CD8-positive, alpha-beta memory T cell (primary cell): ENCODE results near the gene GHRH. TPM values are rescaled to one million over a fixed set of nuclear protein-coding genes. Genes with fewer than 3 reads are reported as not detected.

Experiments
- CTCF ChIA-PET: fragments of 350-600 bp; sonication (Branson Sonifier 250); formaldehyde crosslinking; loops from one replicate; lab custom pipeline; 2021; ENCODE audit warnings: antibody characterized with exemption; lab: Charles Lee
- POLR2A ChIA-PET: fragments of 350-600 bp; sonication (Branson Sonifier 250); formaldehyde crosslinking; loops from one replicate; lab custom pipeline; 2021; ENCODE audit warnings: antibody characterized with exemption; lab: Charles Lee
- DNase-seq, 5 donors: peaks; one replicate each; pipeline versions ENCODE4 v3.0.0 to v3.0.0-alpha.2; 2020 to 2022; ENCODE audit warnings: mixed read lengths in 1 of 5
- H3K27ac ChIP-seq: one replicate; pipeline ENCODE4 v1.7.0; 2013; ENCODE audit warnings: low read depth, mild to moderate bottlenecking, low read length, moderate library complexity
- H3K27me3 ChIP-seq: 2 replicates; pipeline ENCODE4 v1.7.0; 2013; ENCODE audit warnings: low read length, mild to moderate bottlenecking; ENCODE audit not compliant: insufficient read depth, poor library complexity, severe bottlenecking
- H3K36me3 ChIP-seq: 2 replicates; pipeline ENCODE4 v1.7.0; 2013; ENCODE audit warnings: mild to moderate bottlenecking, low read length, moderate library complexity; ENCODE audit not compliant: insufficient read depth
- H3K4me1 ChIP-seq: 2 replicates; pipeline ENCODE4 v1.7.0; 2013; ENCODE audit warnings: mild to moderate bottlenecking, low read length, moderate library complexity; ENCODE audit not compliant: insufficient read depth
- H3K4me3 ChIP-seq: 2 replicates; pipeline ENCODE4 v1.7.0; 2013; ENCODE audit warnings: mild to moderate bottlenecking, low read length
- H3K9me3 ChIP-seq: 2 replicates; pipeline ENCODE4 v1.7.0; 2013; ENCODE audit warnings: mild to moderate bottlenecking, low read length
- H3K27ac Mint-ChIP-seq, 8 donors: one replicate each; pipeline ENCODE4 v1.8.0; 2020 to 2021; ENCODE audit warnings: mixed read lengths in 8 of 8, mild to moderate bottlenecking in 6 of 8, inconsistent platforms in 3 of 8, moderate library complexity in 3 of 8
- H3K27me3 Mint-ChIP-seq, 2 donors: one replicate each; pipeline ENCODE4 v1.8.0; 2020 to 2021; ENCODE audit warnings: mixed read lengths in 2 of 2, mild to moderate bottlenecking in 1 of 2, moderate library complexity in 1 of 2
- H3K36me3 Mint-ChIP-seq, 3 donors: one replicate each; pipeline ENCODE4 v1.8.0; 2020 to 2021; ENCODE audit warnings: mixed read lengths in 3 of 3, inconsistent platforms in 1 of 3, mild to moderate bottlenecking in 1 of 3
- H3K4me1 Mint-ChIP-seq, 3 donors: one replicate each; pipeline ENCODE4 v1.8.0; 2020 to 2021; ENCODE audit warnings: mixed read lengths in 3 of 3, inconsistent platforms in 1 of 3, mild to moderate bottlenecking in 1 of 3
- H3K4me3 Mint-ChIP-seq, 7 donors: one replicate each; pipeline ENCODE4 v1.8.0; 2020 to 2021; ENCODE audit warnings: mixed read lengths in 7 of 7, mild to moderate bottlenecking in 6 of 7, moderate library complexity in 4 of 7, inconsistent platforms in 2 of 7
- H3K9me3 Mint-ChIP-seq, 5 donors: one replicate each; pipeline ENCODE4 v1.8.0; 2020 to 2022; ENCODE audit warnings: mixed read lengths in 5 of 5, mild to moderate bottlenecking in 3 of 5, moderate library complexity in 2 of 5, inconsistent platforms in 1 of 5
- polyA plus RNA-seq: library from polyadenylated mRNA; unstranded; fragments of 300-500 nt; fragmentation: Illumina TruSeq; gene quantifications from one replicate; pipeline ENCODE4 v1.2.3, GENCODE V29; 2021
- total RNA-seq, 2 experiments: library from RNA; stranded (reverse); gene quantifications; one replicate each; pipeline ENCODE4 v1.2.3, GENCODE V29; 2021

GHRH gene
- total and polyA plus RNA-seq, 3 experiments from 2014 or later = not detected

DNA sequence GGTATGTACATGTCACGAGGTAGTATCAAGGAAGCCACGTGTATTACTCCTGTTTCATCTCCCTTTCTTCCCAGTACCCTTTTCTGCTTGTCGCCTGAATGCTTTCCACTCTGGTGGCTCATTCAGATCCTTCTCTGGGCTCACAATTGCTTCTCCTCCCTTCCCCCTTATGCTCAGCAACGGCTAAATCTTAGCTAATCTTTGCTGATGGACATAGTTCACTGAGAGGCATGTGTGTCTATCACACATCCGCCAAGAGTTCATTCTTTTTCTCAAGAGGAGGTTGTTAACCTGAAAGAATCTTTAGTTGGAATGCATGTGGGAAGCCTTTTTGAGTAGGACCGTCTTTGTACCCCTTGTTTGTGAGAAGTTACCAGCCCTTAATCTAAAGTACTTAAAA lies 56.5 kb downstream of the GHRH start:
- no peaks in the 10 kb centered on the region for H3K9me3 Mint-ChIP-seq
- Histone ChIP-seq H3K9me3 (no peaks in the 10 kb centered on the region), H3K27ac (no peak overlapping the region), H3K4me3 (no peak overlapping the region), H3K36me3 (peaks cover 68% of the 10 kb centered on the region), H3K27me3 (no peaks in the 10 kb centered on the region), H3K4me1 (no peaks in the 10 kb centered on the region)
- H3K36me3 Mint-ChIP-seq = peaks cover 7 to 91% (median 25%) of the 10 kb centered on the region in 3 donors
- H3K4me1 Mint-ChIP-seq = peaks cover 4 to 5% (median 4%) of the 10 kb centered on the region in 3 donors
- POLR2A ChIA-PET = no interaction called here
- H3K4me3 Mint-ChIP-seq = peak overlapping the region in 1 of 7 donors; percentile 21
- peak overlapping the region in 2 of 8 donors; percentile 26 to 88 for H3K27ac Mint-ChIP-seq
- CTCF ChIA-PET = interaction anchor here (0.9 to 3.6 kb wide), 2 partner anchors 9 to 13 kb away, joined by 3 to 14 read pairs; no protein-coding TSS in a partner anchor
- DNase-seq = no peak
- H3K27me3 Mint-ChIP-seq = no peaks in the 10 kb centered on the region

DNA sequence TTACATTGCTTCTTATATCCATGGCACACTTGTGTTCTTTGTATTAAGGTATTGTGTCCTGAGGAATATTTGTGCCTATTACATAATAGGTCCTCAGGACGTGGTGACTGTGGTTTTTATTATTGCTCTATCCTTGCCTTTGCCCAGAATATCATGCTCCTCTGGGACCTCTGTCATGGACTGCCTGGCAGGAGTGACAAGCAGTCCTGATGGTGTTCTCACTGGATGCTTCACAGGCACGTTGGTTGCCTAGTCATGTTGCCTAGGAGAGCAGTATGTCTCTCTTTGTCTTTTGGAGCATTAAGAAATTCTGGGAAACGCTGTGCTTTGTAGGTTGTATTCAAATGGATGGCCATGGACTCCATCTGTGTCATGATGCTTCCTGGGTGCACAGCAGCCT lies 57.6 kb downstream of the GHRH start:
- no peaks in the 10 kb centered on the region for H3K4me1 ChIP-seq
- Mint-ChIP-seq H3K4me1 (peaks cover 4 to 5% (median 4%) of the 10 kb centered on the region in 3 donors), H3K4me3 (no peak overlapping the region), H3K27ac (peak overlapping the region in 1 of 8 donors; percentile 38), H3K36me3 (peaks cover 7 to 91% (median 28%) of the 10 kb centered on the region in 3 donors), H3K27me3 (no peaks in the 10 kb centered on the region), H3K9me3 (no peaks in the 10 kb centered on the region)
- ChIA-PET POLR2A (no interaction called here), CTCF (interaction anchor here (3.6 kb wide), 1 partner anchor 8 kb away, joined by 14 read pairs; no protein-coding TSS in a partner anchor)
- H3K27ac ChIP-seq = no peak overlapping the region
- no peaks in the 10 kb centered on the region for H3K27me3 ChIP-seq
- H3K36me3 ChIP-seq = peaks cover 63% of the 10 kb centered on the region
- no peak for DNase-seq
- no peak overlapping the region for H3K4me3 ChIP-seq
- H3K9me3 ChIP-seq = no peaks in the 10 kb centered on the region

DNA sequence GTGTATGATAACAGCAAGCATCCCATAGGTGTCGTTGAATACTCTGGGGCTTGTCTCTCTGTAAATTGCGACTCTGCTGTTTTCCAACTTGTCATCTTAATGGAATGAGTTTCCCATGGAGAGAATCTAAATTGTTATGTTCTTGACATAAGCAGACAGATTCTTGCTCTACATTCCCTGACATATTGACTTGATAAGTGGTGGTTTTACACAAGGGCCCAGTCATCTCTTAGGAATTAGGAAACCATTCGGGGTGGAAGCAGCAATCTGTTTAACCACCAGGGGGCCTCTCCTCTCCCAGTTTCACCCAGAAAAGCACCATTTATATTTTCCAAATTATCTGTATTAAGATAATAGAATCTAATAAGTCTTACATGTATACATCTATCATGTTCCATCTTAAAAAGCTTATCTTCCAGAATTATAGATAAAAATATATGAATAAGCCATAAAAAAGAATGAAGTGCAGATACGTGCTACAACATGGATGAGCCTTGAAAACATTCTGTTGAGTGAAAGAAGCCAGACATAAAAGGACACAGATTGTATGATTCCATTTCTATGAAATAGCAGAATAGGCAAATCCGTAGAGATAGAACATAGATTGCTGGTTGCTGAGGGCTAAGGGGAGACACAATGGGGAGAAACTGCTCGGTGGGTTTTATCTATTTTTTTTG lies 59.2 kb downstream of the GHRH start:
- Mint-ChIP-seq H3K9me3 (no peaks in the 10 kb centered on the region), H3K4me1 (peaks cover 4 to 8% (median 4%) of the 10 kb centered on the region in 3 donors), H3K27me3 (no peaks in the 10 kb centered on the region), H3K27ac (peak overlapping the region in 2 of 8 donors; percentile 41 to 47), H3K4me3 (no peak overlapping the region), H3K36me3 (peaks cover 12 to 90% (median 24%) of the 10 kb centered on the region in 3 donors)
- ChIA-PET POLR2A (no interaction called here), CTCF (interaction anchor here (1.4 to 2.7 kb wide), 2 partner anchors 12 to 331 kb away, joined by 4 to 8 read pairs; no protein-coding TSS in a partner anchor)
- Histone ChIP-seq H3K4me1 (no peaks in the 10 kb centered on the region), H3K9me3 (no peaks in the 10 kb centered on the region), H3K36me3 (peaks cover 58% of the 10 kb centered on the region), H3K27ac (no peak overlapping the region), H3K4me3 (no peak overlapping the region), H3K27me3 (no peaks in the 10 kb centered on the region)
- DNase-seq = peak in 1 of 5 donors; percentile 12

DNA sequence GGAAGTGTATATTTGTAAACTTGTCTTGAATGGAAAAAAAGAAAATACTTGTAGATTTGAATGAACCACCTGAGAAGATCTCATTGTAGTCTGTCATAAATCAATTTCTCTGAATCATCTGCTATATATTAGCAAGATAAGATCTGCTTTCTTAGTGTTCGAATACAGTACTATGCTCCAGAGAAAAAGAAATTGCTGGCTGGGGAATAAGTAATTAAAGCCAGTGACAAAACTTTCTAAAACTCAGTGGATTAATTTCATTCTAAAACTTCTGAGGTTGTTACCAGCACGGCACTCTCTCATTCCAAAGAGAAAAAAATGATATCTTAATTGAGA lies 59.8 kb downstream of the GHRH start:
- Histone ChIP-seq H3K4me1 (no peaks in the 10 kb centered on the region), H3K4me3 (no peak overlapping the region), H3K9me3 (no peaks in the 10 kb centered on the region), H3K27ac (no peak overlapping the region), H3K36me3 (peaks cover 52% of the 10 kb centered on the region), H3K27me3 (no peaks in the 10 kb centered on the region)
- ChIA-PET POLR2A (interaction anchor here (0.7 kb wide), 1 partner anchor 333 kb away, joined by 4 read pairs; no protein-coding TSS in a partner anchor), CTCF (interaction anchor here (1.1 to 2.7 kb wide), 3 partner anchors 10 to 332 kb away, joined by 5 to 8 read pairs (median 6); no protein-coding TSS in a partner anchor)
- Mint-ChIP-seq H3K4me3 (no peak overlapping the region), H3K4me1 (peaks cover 9 to 13% (median 10%) of the 10 kb centered on the region in 3 donors), H3K36me3 (peaks cover 12 to 89% (median 23%) of the 10 kb centered on the region in 3 donors), H3K27me3 (no peaks in the 10 kb centered on the region), H3K27ac (peak overlapping the region in 2 of 8 donors; percentile 41), H3K9me3 (no peaks in the 10 kb centered on the region)
- no peak for DNase-seq

Other genes with a start within 250 kb of the GHRH start
- 10 to 100 TPM; 44.0 to 45.0 TPM for gene RBL1, start 165.8 kb downstream of the GHRH start, total RNA-seq
- gene RBL1, start 165.8 kb downstream of the GHRH start, polyA plus RNA-seq = 13.7 TPM
- 100 to 1,000 TPM; 155 to 164 TPM for gene RPN2, start 82.5 kb downstream of the GHRH start, total RNA-seq
- 281 TPM for gene RPN2, start 82.5 kb downstream of the GHRH start, polyA plus RNA-seq
- 1 to 10 TPM; 1.6 to 3.0 TPM for gene MROH8, start 82.3 kb downstream of the GHRH start, total RNA-seq
- gene MROH8, start 82.3 kb downstream of the GHRH start, polyA plus RNA-seq = 2.6 TPM
- 10 to 100 TPM; 17.7 to 18.2 TPM for gene MANBAL, start 27.8 kb upstream of the GHRH start, total RNA-seq
- 27.5 TPM for gene MANBAL, start 27.8 kb upstream of the GHRH start, polyA plus RNA-seq
- 1 to 10 TPM; 2.4 to 2.7 TPM for gene SRC, start 84.3 kb upstream of the GHRH start, total RNA-seq
- 1.2 TPM for gene SRC, start 84.3 kb upstream of the GHRH start, polyA plus RNA-seq